ENCODE results near the gene RGPD3.

GRCh38 chr2:106358081-106358480 is 110.1 kb downstream of the RGPD3 start:
- TF ChIP-seq POLR2A (IDR thresholded peaks at IDR 0.05) (no peak), CTCF (IDR thresholded peaks at IDR 0.05) (no peak), POLR2AphosphoS5 (IDR thresholded peaks at IDR 0.05; ENCODE audit: insufficient read depth in 1 of 2, low read depth in 1 of 2) (no peak)

Data from vagina (tissue), 2 donors.